A549 treated with GW870086 at 1 μM for 4 hours (cell line): Measurements from ENCODE around the gene ADAMTS16. TPM values are rescaled to one million over a fixed set of nuclear protein-coding genes. Genes with fewer than 3 reads are reported as not detected.

Experiments
- total RNA-seq: library from RNA; stranded (reverse); fragments of 200-300 nt; extraction: Qiagen RNA extraction; gene quantifications from 5 replicates; pipeline ENCODE4 v1.2.3, GENCODE V29; 2022; ENCODE audit warnings: low read depth

The ADAMTS16 gene, protein sequence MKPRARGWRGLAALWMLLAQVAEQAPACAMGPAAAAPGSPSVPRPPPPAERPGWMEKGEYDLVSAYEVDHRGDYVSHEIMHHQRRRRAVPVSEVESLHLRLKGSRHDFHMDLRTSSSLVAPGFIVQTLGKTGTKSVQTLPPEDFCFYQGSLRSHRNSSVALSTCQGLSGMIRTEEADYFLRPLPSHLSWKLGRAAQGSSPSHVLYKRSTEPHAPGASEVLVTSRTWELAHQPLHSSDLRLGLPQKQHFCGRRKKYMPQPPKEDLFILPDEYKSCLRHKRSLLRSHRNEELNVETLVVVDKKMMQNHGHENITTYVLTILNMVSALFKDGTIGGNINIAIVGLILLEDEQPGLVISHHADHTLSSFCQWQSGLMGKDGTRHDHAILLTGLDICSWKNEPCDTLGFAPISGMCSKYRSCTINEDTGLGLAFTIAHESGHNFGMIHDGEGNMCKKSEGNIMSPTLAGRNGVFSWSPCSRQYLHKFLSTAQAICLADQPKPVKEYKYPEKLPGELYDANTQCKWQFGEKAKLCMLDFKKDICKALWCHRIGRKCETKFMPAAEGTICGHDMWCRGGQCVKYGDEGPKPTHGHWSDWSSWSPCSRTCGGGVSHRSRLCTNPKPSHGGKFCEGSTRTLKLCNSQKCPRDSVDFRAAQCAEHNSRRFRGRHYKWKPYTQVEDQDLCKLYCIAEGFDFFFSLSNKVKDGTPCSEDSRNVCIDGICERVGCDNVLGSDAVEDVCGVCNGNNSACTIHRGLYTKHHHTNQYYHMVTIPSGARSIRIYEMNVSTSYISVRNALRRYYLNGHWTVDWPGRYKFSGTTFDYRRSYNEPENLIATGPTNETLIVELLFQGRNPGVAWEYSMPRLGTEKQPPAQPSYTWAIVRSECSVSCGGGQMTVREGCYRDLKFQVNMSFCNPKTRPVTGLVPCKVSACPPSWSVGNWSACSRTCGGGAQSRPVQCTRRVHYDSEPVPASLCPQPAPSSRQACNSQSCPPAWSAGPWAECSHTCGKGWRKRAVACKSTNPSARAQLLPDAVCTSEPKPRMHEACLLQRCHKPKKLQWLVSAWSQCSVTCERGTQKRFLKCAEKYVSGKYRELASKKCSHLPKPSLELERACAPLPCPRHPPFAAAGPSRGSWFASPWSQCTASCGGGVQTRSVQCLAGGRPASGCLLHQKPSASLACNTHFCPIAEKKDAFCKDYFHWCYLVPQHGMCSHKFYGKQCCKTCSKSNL
- 1.5 to 1.9 TPM (median 1.6 TPM) in 5 replicates for total RNA-seq

GRCh38 chr5:5139777-5140478 lies at the start of gene ADAMTS16:
Gene ADAMTS16 (plus strand): TSS chr5:5140330. CDS start chr5:5140468, 138 bp downstream.

